IPS DF 4.7 (cell line): ENCODE measurements around the gene DAB2IP.

Experiments
- DNase-seq: peaks from one replicate; pipeline ENCODE4 v3.0.0-alpha.2; 2013; ENCODE audit warnings: low spot score; ENCODE audit errors: extremely low read depth

The DAB2IP gene

GRCh38 chr9:121742923-121743322 lies 91.5 kb downstream of the DAB2IP start:
- DNase-seq = no peak

- DNase-seq = no peak
Observed at GRCh38 chr9:121743441-121744001, 92.1 kb downstream of the DAB2IP start.

GRCh38 chr9:121744002-121744686 lies 92.7 kb downstream of the DAB2IP start:
- DNase-seq = no peak

GRCh38 chr9:121744687-121745395 lies 93.4 kb downstream of the DAB2IP start:
- no peak for DNase-seq

- DNase-seq = no peak
Observed at GRCh38 chr9:121745396-121745695, 93.9 kb downstream of the DAB2IP start.

- no peak for DNase-seq
Observed at GRCh38 chr9:121746411-121746810, 95.0 kb downstream of the DAB2IP start.

- no peak for DNase-seq
Observed at GRCh38 chr9:121746866-121747265, 95.4 kb downstream of the DAB2IP start.

GRCh38 chr9:121748074-121748473 lies 96.6 kb downstream of the DAB2IP start:
- no peak for DNase-seq

- no peak for DNase-seq
Observed at GRCh38 chr9:121748727-121749423, 97.4 kb downstream of the DAB2IP start.

- DNase-seq = no peak
Observed at GRCh38 chr9:121749614-121750013, 98.2 kb downstream of the DAB2IP start.

- no peak for DNase-seq
Observed at GRCh38 chr9:121750259-121750714, 98.9 kb downstream of the DAB2IP start.

- DNase-seq = no peak
Observed at GRCh38 chr9:121750715-121751623, 99.5 kb downstream of the DAB2IP start.

- DNase-seq = no peak
Observed at GRCh38 chr9:121751686-121752445, 100.4 kb downstream of the DAB2IP start.

- DNase-seq = no peak
Observed at GRCh38 chr9:121752929-121753328, 101.5 kb downstream of the DAB2IP start.

- no peak for DNase-seq
Observed at GRCh38 chr9:121753802-121754654, 102.6 kb downstream of the DAB2IP start.

- DNase-seq = no peak
Observed at GRCh38 chr9:121754655-121755436, 103.4 kb downstream of the DAB2IP start.

GRCh38 chr9:121755581-121755980 lies 104.1 kb downstream of the DAB2IP start:
- no peak for DNase-seq

GRCh38 chr9:121756474-121757280 lies 105.2 kb downstream of the DAB2IP start:
- DNase-seq = no peak
